Measurements from ENCODE around the gene ARRB2. TPM values are rescaled to one million over a fixed set of nuclear protein-coding genes. Genes with fewer than 3 reads are reported as not detected.
"Not testable (repeated sequence)": the region's sequence is repeated elsewhere in the genome, so short reads cannot be mapped to it uniquely, and the experiment has no call there.

Gene ARRB2
- total RNA-seq, 1 experiment from 2014 or later, result 25.1 TPM

DNA sequence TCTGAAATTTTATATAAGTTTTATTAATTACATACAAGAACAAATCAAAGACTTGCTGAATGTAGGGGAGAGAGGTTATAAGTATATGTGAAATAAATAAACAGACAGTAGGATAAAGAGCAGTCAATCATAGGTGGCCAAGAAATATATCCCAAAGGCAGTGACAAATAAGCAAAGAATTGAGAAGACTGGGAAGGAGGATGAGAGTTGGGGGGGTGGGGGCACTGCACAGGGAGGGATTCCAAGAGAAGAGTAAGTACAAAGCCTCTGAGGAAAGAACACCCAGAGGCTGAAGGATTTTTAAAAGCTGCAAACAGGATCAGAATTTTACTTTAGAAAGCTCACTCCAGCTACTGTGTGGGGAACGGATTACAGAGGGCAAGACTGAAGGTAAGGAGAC, 9.3 kb upstream of the ARRB2 start:
- CTCF ChIA-PET, result no interaction called here
- peak overlapping the region; percentile 51 for H3K4me3 Mint-ChIP-seq (ENCODE audit: unreplicated experiment)
- peaks cover 28% of the 10 kb centered on the region for H3K36me3 Mint-ChIP-seq (ENCODE audit: insufficient read depth, unreplicated experiment)
- intact Hi-C loops (cut with micrococcal nuclease), result no loop called here
- peak overlapping the region; percentile 31 for H3K27ac Mint-ChIP-seq (ENCODE audit: low read depth, unreplicated experiment)
- no peaks in the 10 kb centered on the region for H3K27me3 Mint-ChIP-seq (ENCODE audit: insufficient read depth, unreplicated experiment)
- TF ChIP-seq, protein P1, sequence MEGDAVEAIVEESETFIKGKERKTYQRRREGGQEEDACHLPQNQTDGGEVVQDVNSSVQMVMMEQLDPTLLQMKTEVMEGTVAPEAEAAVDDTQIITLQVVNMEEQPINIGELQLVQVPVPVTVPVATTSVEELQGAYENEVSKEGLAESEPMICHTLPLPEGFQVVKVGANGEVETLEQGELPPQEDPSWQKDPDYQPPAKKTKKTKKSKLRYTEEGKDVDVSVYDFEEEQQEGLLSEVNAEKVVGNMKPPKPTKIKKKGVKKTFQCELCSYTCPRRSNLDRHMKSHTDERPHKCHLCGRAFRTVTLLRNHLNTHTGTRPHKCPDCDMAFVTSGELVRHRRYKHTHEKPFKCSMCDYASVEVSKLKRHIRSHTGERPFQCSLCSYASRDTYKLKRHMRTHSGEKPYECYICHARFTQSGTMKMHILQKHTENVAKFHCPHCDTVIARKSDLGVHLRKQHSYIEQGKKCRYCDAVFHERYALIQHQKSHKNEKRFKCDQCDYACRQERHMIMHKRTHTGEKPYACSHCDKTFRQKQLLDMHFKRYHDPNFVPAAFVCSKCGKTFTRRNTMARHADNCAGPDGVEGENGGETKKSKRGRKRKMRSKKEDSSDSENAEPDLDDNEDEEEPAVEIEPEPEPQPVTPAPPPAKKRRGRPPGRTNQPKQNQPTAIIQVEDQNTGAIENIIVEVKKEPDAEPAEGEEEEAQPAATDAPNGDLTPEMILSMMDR (IDR thresholded peaks at IDR 0.05; ENCODE audit: unreplicated experiment), result no peak
- BruUV-seq (replicated peaks), result no TSS peak
- H3K4me1 Mint-ChIP-seq (ENCODE audit: insufficient read depth, unreplicated experiment), result peaks cover 28% of the 10 kb centered on the region
- POLR2A ChIA-PET, result interaction anchor here (0.6 to 0.9 kb wide), 2 partner anchors 472 to 588 kb away, joined by 4 read pairs; no protein-coding TSS in a partner anchor
- H3K9me3 Mint-ChIP-seq (ENCODE audit: unreplicated experiment), result no peaks in the 10 kb centered on the region
- DNase-seq (ENCODE audit: unreplicated experiment), result no peak

- Mint-ChIP-seq H3K9me3 (ENCODE audit: unreplicated experiment) (no peaks in the 10 kb centered on the region), H3K4me1 (ENCODE audit: insufficient read depth, unreplicated experiment) (peaks cover 30% of the 10 kb centered on the region), H3K27me3 (ENCODE audit: insufficient read depth, unreplicated experiment) (no peaks in the 10 kb centered on the region), H3K36me3 (ENCODE audit: insufficient read depth, unreplicated experiment) (peaks cover 16% of the 10 kb centered on the region), H3K4me3 (ENCODE audit: unreplicated experiment) (peak overlapping the region; percentile 88), H3K27ac (ENCODE audit: low read depth, unreplicated experiment) (peak overlapping the region; percentile 7)
- intact Hi-C loops (cut with micrococcal nuclease), result no loop called here
- TF ChIP-seq, protein P1 (IDR thresholded peaks at IDR 0.05; ENCODE audit: unreplicated experiment), result no peak
- ChIA-PET CTCF (interaction anchor here (0.5 to 1.4 kb wide), 7 partner anchors 12 to 1634 kb away, joined by 3 to 9 read pairs (median 3); no protein-coding TSS in a partner anchor), POLR2A (interaction anchor here (0.8 to 2.2 kb wide), 16 partner anchors 11 to 266 kb away, joined by 3 to 13 read pairs (median 4); partner anchors contain the start of genes CXCL16, MED11, PFN1 and RNF167)
- no TSS peak for BruUV-seq (replicated peaks)
- DNase-seq (ENCODE audit: unreplicated experiment), result no peak
Measured at GRCh38 chr17:4703330-4703691, 7.1 kb upstream of the ARRB2 start.

DNA sequence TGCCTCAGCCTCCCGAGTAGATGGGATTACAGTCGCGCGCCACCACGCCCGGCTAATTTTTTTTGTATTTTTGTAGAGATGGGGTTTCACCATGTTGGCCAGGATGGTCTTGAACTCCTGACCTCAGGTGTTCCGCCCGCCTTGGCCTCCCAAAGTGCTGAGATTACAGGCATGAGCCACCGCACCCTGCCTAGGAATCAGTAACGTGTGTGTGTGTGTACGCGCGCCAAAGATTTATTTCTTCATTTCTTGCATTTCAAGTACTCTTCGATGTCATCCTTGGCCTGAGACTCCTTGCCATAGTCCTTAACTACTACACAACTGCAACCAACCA, 5.9 kb upstream of the ARRB2 start:
- H3K27me3 Mint-ChIP-seq (ENCODE audit: insufficient read depth, unreplicated experiment); CTCF ChIA-PET; H3K9me3 Mint-ChIP-seq (ENCODE audit: unreplicated experiment); DNase-seq (ENCODE audit: unreplicated experiment); intact Hi-C loops (cut with micrococcal nuclease): not testable (repeated sequence)
- Mint-ChIP-seq H3K4me3 (ENCODE audit: unreplicated experiment) (peak overlapping the region; percentile 88), H3K4me1 (ENCODE audit: insufficient read depth, unreplicated experiment) (peaks cover 31% of the 10 kb centered on the region), H3K36me3 (ENCODE audit: insufficient read depth, unreplicated experiment) (peaks cover 14% of the 10 kb centered on the region), H3K27ac (ENCODE audit: low read depth, unreplicated experiment) (peak overlapping the region; percentile 7)
- POLR2A ChIA-PET, result interaction anchor here (0.8 to 1.9 kb wide), 5 partner anchors 18 to 263 kb away, joined by 3 to 6 read pairs (median 4); partner anchors contain the start of genes MED11 and SPAG7
- TSS peak; percentile 82 for BruUV-seq (replicated peaks)

DNA sequence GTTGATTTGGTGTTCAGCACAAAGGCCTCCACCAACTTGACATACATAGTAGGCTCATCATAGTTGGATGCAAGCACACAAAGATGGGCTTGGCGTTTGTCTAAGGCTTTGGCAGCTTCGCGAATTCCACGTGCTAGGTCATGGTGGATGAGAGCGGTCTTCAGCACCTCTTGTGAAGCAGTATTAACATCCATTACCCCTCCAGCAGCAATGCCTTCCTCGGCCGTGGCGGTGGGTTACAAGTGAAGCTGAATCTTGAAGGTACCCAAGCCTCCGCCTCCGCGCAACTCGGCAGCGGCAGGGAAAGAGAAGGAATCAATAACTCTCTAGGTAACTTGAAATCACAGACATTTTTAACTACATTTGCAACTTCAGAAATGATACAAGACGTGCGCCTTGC, 5.4 kb upstream of the ARRB2 start:
- no peaks in the 10 kb centered on the region for H3K9me3 Mint-ChIP-seq (ENCODE audit: unreplicated experiment)
- H3K4me3 Mint-ChIP-seq (ENCODE audit: unreplicated experiment), result peak overlapping the region; percentile 88
- intact Hi-C loops (cut with micrococcal nuclease), result no loop called here
- BruUV-seq (replicated peaks), result no TSS peak
- TF ChIP-seq, protein P1 (IDR thresholded peaks at IDR 0.05; ENCODE audit: unreplicated experiment), result no peak
- DNase-seq (ENCODE audit: unreplicated experiment), result no peak
- ChIA-PET CTCF (no interaction called here), POLR2A (interaction anchor here (0.9 kb wide), 1 partner anchor 145 kb away, joined by 3 read pairs; no protein-coding TSS in a partner anchor)
- peaks cover 36% of the 10 kb centered on the region for H3K4me1 Mint-ChIP-seq (ENCODE audit: insufficient read depth, unreplicated experiment)
- peaks cover 14% of the 10 kb centered on the region for H3K36me3 Mint-ChIP-seq (ENCODE audit: insufficient read depth, unreplicated experiment)
- no peak overlapping the region for H3K27ac Mint-ChIP-seq (ENCODE audit: low read depth, unreplicated experiment)
- H3K27me3 Mint-ChIP-seq (ENCODE audit: insufficient read depth, unreplicated experiment), result no peaks in the 10 kb centered on the region

DNA sequence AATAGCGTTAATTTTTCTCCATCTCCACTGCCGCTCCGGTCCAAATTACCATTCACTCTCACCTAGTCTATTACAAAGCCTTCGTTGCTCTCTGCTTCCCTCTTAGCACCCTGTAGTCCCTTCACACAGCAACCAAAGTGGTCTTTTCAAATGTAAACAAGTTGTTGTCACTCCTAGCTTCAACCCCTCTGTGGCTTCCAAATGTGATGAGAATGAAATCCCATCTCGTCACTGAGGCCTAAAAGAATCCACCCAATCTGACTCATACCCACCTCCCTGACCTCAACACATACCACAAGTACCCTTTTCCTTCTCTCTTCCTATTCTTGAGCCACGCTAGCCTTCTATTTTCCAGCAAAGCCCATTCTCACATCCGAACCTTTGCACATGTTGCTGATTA, 4.3 kb upstream of the ARRB2 start:
- Mint-ChIP-seq H3K4me1 (ENCODE audit: insufficient read depth, unreplicated experiment) (peaks cover 32% of the 10 kb centered on the region), H3K27ac (ENCODE audit: low read depth, unreplicated experiment) (peak overlapping the region; percentile 40), H3K9me3 (ENCODE audit: unreplicated experiment) (no peaks in the 10 kb centered on the region), H3K27me3 (ENCODE audit: insufficient read depth, unreplicated experiment) (no peaks in the 10 kb centered on the region), H3K36me3 (ENCODE audit: insufficient read depth, unreplicated experiment) (peaks cover 6% of the 10 kb centered on the region), H3K4me3 (ENCODE audit: unreplicated experiment) (peak overlapping the region; percentile 88)
- TF ChIP-seq, protein P1 (IDR thresholded peaks at IDR 0.05; ENCODE audit: unreplicated experiment), result no peak
- BruUV-seq (replicated peaks), result no TSS peak
- DNase-seq (ENCODE audit: unreplicated experiment), result no peak
- intact Hi-C loops (cut with micrococcal nuclease), result no loop called here
- ChIA-PET POLR2A (interaction anchor here (0.6 to 0.8 kb wide), 2 partner anchors 151 to 164 kb away, joined by 4 read pairs; no protein-coding TSS in a partner anchor), CTCF (no interaction called here)

All from MCF 10A (cell line).